Left forelimb (tissue), 1 donor: ENCODE data around the gene REG3G.
A peak's percentile ranks its signal among the peaks of the same experiment; 100 is the strongest.

ENCODE experiments used
- DNase-seq: peaks from one replicate; pipeline ENCODE4 v3.0.0-alpha.2; 2018; ENCODE audit warnings: low spot score

REG3G gene

GRCh38 chr2:79025421-79025820, at the start of gene REG3G:
REG3G (plus strand) TSS chr2:79025702; CDS start chr2:79026094, 392 bp downstream.
- no peak for DNase-seq

DNA sequence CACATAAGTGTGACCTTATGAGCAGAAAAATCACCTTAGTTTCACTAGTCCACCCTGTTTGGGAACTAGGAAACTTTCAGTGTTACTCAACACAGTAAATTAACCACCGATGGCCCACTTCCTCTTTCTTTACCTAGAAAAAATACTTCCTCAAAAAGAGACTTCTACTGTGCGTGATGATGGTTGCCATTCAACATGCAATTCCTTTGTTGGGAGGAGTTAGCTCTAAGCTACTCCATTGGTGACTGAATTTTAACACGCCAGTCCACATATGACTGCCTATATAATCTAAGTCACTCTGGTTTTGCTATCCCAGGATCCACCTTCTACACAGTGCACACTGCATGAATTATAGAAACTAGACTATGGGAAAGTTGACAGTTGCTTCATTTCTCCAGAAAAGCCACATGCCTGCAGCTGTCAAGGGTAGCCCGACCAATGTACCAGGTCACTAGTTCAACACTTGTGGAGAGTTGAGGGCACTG, 47.8 kb upstream of the REG3G start:
- DNase-seq, result no peak

DNA sequence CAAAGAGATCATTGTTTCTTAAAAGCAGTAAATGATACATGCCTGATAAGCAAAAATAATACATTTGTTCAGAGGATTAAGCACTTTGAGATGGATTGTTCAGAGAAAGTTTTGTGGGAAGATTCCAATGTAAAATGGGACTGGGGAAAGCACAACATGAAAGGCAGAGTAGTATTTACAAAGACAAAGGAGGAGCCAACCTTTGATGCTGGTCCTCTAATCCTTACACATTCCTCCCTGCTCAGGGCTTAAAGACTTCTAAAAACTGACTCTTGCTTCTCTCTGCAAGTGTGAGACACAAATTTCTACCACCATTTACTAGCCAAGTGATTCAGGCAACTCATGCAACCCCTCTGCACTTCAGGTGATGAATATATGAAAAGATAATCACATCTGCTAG, 47.2 kb upstream of the REG3G start:
- no peak for DNase-seq

DNA sequence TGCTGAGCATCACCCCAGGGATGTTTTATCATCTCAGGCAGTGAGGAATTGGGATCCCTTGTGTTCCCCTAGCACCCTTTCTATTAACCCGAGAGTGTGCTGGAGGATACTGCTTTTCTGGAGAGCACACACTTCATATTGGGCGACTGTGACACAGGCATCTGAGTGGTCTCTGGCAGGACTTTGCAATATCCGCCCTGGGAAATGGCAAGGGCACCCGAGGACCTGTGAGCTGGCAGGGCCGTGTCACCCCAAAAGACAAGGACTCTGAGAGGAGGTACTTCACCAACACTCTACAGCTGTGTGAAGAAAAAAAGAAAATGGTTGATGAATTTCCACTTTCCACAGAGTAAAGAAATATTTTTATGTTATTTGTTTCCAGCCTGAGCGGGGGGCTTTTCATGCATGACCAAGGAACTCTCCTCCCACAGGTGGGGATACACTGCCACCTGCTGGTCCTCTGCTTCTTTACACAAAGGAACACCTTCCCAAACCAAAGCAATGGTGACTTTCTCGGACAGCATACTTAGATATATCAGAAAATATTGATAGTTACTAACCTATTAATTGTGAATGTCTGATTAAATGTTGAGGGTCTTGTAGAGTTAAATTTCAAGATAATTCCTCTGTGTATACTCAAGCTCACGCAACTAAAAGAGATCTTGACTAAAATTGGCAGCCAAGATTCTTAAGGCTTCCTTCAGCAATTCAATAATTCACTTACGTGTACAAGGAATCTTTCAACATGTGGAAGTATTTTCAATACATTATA, 45.9 kb upstream of the REG3G start:
- peak; percentile 82 for DNase-seq

GRCh38 chr2:78980152-78980465, 45.4 kb upstream of the REG3G start:
- no peak for DNase-seq

- no peak for DNase-seq
Observed at GRCh38 chr2:78980871-78981270, 44.6 kb upstream of the REG3G start.

GRCh38 chr2:78982638-78983330, 42.7 kb upstream of the REG3G start:
- DNase-seq, result no peak

GRCh38 chr2:78984386-78984785, 41.1 kb upstream of the REG3G start:
- DNase-seq, result no peak

DNA sequence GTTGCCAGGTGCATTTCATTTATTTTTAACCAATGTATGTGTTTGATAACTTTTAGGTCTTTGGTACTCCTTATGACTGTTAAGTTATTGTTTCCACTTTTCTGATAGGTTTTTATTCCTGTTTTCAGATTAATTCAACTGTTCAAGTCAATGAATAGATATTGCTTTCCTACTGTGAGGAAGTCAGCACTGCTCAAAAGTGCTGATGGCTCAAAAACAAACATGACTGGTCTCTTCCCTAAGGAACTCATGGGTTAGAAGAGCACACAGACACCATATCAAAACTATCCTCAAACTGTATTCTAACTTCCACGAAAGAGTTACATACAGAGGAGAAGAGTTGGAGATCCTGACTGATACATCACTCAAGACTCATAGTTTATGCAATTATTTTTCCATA, 39.9 kb upstream of the REG3G start:
- no peak for DNase-seq

DNA sequence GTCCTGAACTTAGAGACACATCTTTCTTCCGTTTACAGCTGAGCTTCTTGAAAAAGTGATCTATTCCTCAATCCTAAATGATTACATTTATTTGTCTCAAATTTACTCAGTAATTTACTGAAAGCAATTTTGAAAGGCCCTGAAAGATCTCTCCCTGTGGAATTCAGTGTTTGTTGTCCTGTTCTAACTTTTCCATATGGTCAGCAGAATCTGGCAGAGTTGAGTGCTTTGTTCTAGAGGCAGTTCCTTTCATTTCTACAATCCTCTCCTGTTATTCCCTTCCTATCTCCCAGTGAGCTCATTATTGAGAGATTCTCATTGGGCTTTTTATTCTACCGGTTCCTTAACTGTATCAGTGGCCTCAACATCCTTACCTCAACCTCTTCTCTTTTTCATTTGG, 36.5 kb upstream of the REG3G start:
- DNase-seq, result no peak

GRCh38 chr2:78992451-78992806, 33.1 kb upstream of the REG3G start:
- no peak for DNase-seq

- DNase-seq, result no peak
Observed at GRCh38 chr2:78992807-78993517, 32.5 kb upstream of the REG3G start.

DNA sequence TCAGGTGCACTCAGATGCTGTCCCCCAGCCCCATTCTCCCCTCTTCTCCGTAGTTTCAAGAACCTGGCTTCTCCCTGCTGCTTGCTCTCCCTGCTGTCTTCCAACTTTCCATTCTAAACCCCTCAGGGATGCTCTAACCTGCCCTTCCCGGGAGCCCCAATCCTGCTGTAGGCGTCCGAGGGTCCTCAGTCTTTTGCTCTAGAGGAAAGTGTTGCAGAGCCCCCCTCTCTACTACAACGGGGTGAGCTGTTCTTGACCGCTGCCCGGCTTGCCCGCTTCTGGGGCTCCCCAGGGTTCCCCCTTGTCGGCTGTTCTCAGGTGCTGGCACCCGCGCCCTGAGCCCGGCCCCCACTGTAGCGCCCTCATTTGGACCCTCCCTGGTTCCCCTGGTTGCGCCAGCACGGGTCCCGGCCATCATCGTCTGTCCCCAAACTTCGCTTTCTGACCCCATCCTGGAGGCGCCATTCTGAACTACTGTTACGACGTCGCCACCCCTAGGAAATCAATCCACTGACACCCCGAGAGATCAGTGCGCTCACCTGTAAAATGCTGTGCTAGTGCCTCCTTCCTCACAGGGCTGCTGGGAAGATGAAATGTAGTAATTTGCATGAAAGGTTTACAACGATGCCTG, 31.9 kb upstream of the REG3G start:
- no peak for DNase-seq

DNA sequence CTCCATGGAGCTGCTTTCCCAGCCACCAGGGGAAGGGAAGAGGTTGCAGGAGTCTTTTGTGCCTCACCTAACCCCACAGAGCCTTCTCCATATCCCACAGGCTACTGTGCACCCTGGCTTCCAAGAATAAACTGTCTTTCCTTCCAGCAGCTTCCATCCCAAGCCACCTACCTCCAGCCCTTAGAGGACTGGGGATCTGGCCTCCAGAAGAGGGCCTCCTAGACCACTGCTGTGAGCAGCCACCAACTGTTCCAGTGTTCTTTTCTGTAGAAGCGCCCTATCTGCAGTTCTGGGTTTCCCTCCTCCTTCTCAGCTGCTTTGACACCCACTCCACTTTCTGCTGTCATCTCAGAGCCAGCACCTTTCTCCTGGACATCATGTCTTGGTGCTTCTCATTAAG, 30.7 kb upstream of the REG3G start:
- no peak for DNase-seq

GRCh38 chr2:78999406-78999805, 26.1 kb upstream of the REG3G start:
- DNase-seq, result no peak

DNA sequence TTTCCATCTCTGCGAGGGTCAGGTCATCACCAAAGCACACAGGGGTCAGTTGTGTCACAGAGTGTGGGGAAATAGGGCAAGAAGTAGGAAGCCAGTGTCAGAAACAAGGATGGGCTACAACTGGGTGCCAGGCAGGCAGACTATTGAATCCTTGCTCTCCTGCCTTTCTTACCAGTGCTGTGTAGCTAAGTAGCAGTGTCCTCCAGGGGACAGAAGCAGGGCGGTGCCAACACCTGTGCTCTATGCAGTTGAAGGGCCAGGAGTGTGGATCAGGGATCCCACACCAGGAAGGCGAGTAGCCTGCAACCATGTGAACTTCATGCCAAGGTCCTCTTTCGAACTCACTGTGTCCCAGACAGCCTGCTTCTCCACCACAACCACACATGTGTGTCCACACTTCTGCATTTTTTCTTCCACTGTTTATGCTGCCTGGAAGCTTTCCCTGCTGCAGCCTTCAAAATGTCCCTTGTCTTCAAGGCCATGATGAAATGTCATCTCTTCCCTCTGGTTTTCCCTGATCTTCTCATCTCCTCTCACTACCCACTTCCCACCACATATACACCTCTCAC, 25.4 kb upstream of the REG3G start:
- no peak for DNase-seq

GRCh38 chr2:79001285-79001684, 24.2 kb upstream of the REG3G start:
- no peak for DNase-seq

DNA sequence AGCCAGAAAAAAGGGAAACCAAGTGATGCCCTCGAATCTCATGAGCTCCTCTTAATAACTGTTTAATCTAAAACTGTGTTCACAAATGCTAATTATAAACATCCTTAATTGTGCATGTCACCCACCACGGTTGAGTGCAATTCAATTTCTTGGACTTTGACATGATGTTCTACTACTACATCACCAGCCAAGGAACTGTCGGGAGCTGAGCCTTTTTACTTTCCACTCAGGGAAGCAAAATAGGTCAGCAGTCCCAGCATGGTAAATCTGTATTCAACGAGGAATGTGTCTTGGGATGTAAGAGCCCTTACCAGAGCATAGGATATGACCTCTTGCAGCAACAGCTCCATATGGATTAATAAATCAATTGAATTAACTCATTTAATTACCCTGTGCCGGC, 20.8 kb upstream of the REG3G start:
- no peak for DNase-seq

DNA sequence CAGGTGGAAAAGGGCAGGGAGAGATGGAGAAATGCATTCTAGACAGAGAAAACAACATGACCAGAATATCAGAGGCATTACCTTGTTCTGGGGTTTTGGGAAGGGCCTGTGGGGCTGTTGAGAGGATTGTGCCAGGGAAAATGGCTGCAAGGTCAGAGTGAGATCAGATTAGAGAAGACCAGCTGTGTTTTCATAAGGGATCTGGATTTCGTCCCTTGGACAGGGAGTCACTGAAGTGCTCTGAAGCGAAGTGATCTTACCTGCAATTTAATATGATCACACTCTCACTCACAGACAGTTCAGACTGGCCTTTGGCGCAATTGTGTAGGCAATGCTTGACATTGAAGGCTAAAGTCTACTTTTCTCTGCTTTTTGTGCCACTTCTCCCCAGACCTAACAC, 20.3 kb upstream of the REG3G start:
- DNase-seq, result no peak

DNA sequence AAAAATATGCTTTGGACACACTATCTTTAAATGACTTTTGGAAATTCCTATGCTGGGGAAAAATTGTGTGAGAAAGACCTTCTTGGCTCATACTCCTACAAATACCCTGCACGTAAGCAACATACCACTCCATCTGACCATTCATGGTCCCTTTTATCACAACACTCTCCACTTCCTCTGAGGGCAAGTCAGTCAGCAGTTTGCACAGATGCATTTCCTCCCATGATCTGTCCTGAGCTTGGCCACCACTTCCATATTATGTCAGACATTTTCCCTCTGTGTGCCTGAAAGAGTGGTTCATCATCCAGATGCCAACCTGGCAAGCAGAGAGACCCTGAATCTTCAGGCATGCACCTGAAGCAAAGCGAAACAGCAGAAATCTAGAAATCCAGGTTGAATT, 16.1 kb upstream of the REG3G start:
- no peak for DNase-seq

GRCh38 chr2:79011496-79011895, 14.0 kb upstream of the REG3G start:
- DNase-seq, result no peak

GRCh38 chr2:79013629-79014028, 11.9 kb upstream of the REG3G start:
- no peak for DNase-seq
